ENCODE measurements around the gene MELTF. TPM values are rescaled to one million over a fixed set of nuclear protein-coding genes. Genes with fewer than 3 reads are reported as not detected.

Gene MELTF
- polyA plus RNA-seq, 1 experiment = 1.8 TPM

DNA sequence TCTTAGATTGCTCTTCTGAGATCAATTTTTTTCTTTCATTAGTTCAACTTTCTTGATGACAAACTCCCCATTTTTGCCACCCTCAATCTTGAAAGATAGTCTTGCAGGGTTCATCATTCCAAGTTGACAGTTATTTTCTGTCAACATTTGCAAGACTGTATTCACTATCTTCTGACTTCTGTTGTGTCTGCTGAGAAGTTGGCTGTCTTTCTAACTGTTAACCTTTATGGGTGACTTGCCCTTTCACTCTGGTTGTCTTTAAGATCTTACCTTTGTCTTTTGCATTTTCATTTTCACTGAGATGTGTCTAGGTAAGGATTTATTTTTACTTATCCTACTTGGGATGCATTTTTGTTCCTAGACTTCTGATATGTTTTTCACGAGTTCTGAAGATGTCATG, 46.4 kb downstream of the MELTF start:
- DNase-seq (ENCODE audit: low read depth) = no peak
- Histone ChIP-seq H3K4me3 (ENCODE audit: low read depth, low read length) (no peak overlapping the region), H3K36me3 (ENCODE audit: control insufficient read depth, insufficient read depth, low read length) (no peaks in the 10 kb centered on the region), H3K27me3 (ENCODE audit: control insufficient read depth, insufficient read depth, low read length) (peaks cover 6% of the 10 kb centered on the region)
- POLR2A ChIA-PET = interaction anchor here (0.8 kb wide), 1 partner anchor 199 kb away, joined by 5 read pairs; no protein-coding TSS in a partner anchor
- CTCF ChIA-PET = no interaction called here
- TF ChIP-seq, protein P1, sequence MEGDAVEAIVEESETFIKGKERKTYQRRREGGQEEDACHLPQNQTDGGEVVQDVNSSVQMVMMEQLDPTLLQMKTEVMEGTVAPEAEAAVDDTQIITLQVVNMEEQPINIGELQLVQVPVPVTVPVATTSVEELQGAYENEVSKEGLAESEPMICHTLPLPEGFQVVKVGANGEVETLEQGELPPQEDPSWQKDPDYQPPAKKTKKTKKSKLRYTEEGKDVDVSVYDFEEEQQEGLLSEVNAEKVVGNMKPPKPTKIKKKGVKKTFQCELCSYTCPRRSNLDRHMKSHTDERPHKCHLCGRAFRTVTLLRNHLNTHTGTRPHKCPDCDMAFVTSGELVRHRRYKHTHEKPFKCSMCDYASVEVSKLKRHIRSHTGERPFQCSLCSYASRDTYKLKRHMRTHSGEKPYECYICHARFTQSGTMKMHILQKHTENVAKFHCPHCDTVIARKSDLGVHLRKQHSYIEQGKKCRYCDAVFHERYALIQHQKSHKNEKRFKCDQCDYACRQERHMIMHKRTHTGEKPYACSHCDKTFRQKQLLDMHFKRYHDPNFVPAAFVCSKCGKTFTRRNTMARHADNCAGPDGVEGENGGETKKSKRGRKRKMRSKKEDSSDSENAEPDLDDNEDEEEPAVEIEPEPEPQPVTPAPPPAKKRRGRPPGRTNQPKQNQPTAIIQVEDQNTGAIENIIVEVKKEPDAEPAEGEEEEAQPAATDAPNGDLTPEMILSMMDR (IDR thresholded peaks at IDR 0.05; ENCODE audit: insufficient read depth, low read depth, low read length) = no peak

DNA sequence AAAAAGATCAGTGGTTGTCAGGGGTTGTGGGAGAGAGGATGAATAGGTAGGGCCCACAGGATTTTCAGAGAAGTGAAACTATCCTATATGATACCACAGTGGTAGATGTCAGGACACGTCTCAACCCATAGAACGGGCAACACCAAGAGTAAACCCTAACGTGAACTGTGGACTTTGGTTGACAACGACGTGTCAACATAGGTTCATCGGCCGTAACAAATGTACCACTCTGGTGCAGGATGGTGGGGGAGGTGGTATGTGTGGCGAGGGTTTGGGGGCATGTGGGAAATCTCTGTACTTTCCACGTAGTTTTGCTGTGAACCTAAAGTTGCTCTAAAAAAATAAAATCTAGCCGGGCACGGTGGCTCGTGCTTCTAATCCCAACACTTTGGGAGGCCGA, 48.0 kb downstream of the MELTF start:
- ChIA-PET POLR2A (no interaction called here), CTCF (no interaction called here)
- Histone ChIP-seq H3K27me3 (ENCODE audit: control insufficient read depth, insufficient read depth, low read length) (peaks cover 3% of the 10 kb centered on the region; the same call in 1 of the 2 replicates), H3K36me3 (ENCODE audit: control insufficient read depth, insufficient read depth, low read length) (no peaks in the 10 kb centered on the region), H3K4me3 (ENCODE audit: low read depth, low read length) (no peak overlapping the region)
- TF ChIP-seq, protein P1 (IDR thresholded peaks at IDR 0.05; ENCODE audit: insufficient read depth, low read depth, low read length) = no peak
- no peak for DNase-seq (ENCODE audit: low read depth)

DNA sequence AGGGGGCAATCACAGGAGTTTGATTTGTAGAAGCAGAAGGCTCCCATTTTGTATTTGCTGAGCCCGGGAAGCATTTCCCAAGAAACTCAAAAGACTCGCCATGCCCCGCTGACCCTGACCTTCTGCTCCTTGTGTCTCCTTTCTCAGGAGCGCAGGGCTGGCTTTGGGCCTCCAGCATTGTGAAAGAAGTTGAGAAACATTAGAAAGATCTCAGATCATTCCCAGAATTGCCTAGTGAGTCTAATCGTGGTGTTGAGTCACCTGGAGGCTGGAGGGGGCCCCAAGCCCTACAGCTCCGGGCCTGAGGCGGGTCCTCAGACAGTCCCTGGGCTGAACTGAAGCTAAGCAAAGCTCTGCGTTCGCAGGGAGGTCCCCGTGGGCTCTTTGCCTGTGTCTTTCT, 50.1 kb downstream of the MELTF start:
- CTCF ChIA-PET = interaction anchor here (1.4 to 1.7 kb wide), 4 partner anchors 9 to 202 kb away, joined by 3 to 5 read pairs (median 4); no protein-coding TSS in a partner anchor
- DNase-seq (ENCODE audit: low read depth) = no peak
- POLR2A ChIA-PET = no interaction called here
- H3K27me3 ChIP-seq (ENCODE audit: control insufficient read depth, insufficient read depth, low read length) = no peaks in the 10 kb centered on the region
- no peak overlapping the region for H3K4me3 ChIP-seq (ENCODE audit: low read depth, low read length)
- TF ChIP-seq, protein P1 (IDR thresholded peaks at IDR 0.05; ENCODE audit: insufficient read depth, low read depth, low read length) = no peak
- H3K36me3 ChIP-seq (ENCODE audit: control insufficient read depth, insufficient read depth, low read length) = no peaks in the 10 kb centered on the region

DNA sequence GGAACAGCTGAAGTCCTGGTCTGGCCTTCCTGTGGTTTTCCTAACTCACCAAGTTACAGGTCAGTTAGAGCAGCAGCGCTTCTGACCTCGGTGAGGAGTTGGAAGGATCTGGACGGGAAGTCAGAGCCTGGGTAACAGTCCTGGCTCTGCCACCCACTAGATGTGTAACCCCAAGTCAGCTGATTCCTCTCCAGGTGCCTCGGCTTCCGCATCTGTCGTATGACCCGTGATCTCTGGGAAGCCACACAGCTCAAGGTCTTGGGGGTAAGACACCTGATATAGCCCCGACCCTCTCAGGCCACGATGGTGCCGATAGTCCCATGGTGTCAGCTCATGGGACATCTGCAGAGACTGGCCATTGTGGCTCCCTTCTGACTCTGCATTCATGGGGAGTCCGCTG, 52.7 kb downstream of the MELTF start:
- POLR2A ChIA-PET = no interaction called here
- Histone ChIP-seq H3K36me3 (ENCODE audit: control insufficient read depth, insufficient read depth, low read length) (no peaks in the 10 kb centered on the region), H3K4me3 (ENCODE audit: low read depth, low read length) (no peak overlapping the region), H3K27me3 (ENCODE audit: control insufficient read depth, insufficient read depth, low read length) (no peaks in the 10 kb centered on the region)
- TF ChIP-seq, protein P1 (IDR thresholded peaks at IDR 0.05; ENCODE audit: insufficient read depth, low read depth, low read length) = no peak
- DNase-seq (ENCODE audit: low read depth) = no peak
- CTCF ChIA-PET = no interaction called here

DNA sequence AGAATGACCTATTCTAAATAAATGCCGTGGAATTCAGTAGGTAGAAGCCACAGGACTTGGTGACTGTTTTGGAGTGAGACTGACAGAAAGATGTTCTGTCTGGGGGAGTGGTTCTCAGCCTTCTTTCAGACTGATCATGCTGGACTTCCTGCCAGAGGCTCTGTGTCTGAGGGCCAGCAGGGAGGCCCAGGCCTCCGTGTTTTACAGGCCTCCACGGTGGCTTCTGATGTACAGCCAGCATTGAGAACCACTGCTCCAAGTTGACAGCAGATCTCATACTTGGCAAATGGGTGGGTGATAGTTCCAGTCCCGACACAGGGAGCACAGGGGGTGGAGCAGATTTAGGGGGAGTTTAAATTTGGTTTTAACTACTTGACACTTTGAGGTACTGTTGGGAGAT, 54.3 kb downstream of the MELTF start:
- TF ChIP-seq, protein P1 (IDR thresholded peaks at IDR 0.05; ENCODE audit: insufficient read depth, low read depth, low read length) = no peak
- H3K27me3 ChIP-seq (ENCODE audit: control insufficient read depth, insufficient read depth, low read length) = no peaks in the 10 kb centered on the region; the same call in 1 of the 2 replicates
- no peak overlapping the region for H3K4me3 ChIP-seq (ENCODE audit: low read depth, low read length)
- ChIA-PET POLR2A (no interaction called here), CTCF (interaction anchor here (1.2 kb wide), 1 partner anchor 27 kb away, joined by 4 read pairs; no protein-coding TSS in a partner anchor)
- no peak for DNase-seq (ENCODE audit: low read depth)
- no peaks in the 10 kb centered on the region for H3K36me3 ChIP-seq (ENCODE audit: control insufficient read depth, insufficient read depth, low read length)

Measured in BJ (cell line).